Caco-2 (cell line): Measurements from ENCODE around the gene SPART. TPM values are rescaled to one million over a fixed set of nuclear protein-coding genes. Genes with fewer than 3 reads are reported as not detected.

ENCODE experiments used
- BruUV-seq: library from RNA; stranded (reverse); fragments of 400-500 nt; replicated peaks from 2 replicates; lab custom pipeline; 2021; lab: Mats Ljungman, UMichigan
- CTCF ChIA-PET: fragments of 300-600 bp; sonication (Branson Sonifier 250); formaldehyde crosslinking; loops from one replicate; lab custom pipeline; 2022; ENCODE audit warnings: antibody characterized with exemption; lab: Charles Lee
- POLR2A ChIA-PET: fragments of 300-600 bp; sonication (Branson Sonifier 250); formaldehyde crosslinking; loops from one replicate; lab custom pipeline; 2022; ENCODE audit warnings: antibody characterized with exemption; lab: Charles Lee
- DNase-seq, 2 experiments: peaks; one replicate each; pipeline versions ENCODE4 v3.0.0 to v3.0.0-alpha.2; 2020 to 2022
- H3K27me3 ChIP-seq: replicated peaks from 2 replicates; pipeline ENCODE4 v1.6.0; 2011; ENCODE audit warnings: low read length; ENCODE audit not compliant: control insufficient read depth, insufficient read depth
- H3K36me3 ChIP-seq: 2 replicates; pipeline ENCODE4 v1.5.1; 2011; ENCODE audit warnings: low read length; ENCODE audit not compliant: control insufficient read depth, insufficient read depth
- H3K4me1 ChIP-seq: fragments of 250-450 bp; sonication (Bioruptor Pico); 2 replicates; pipeline ENCODE4 v1.5.1; 2020; ENCODE audit warnings: mild to moderate bottlenecking
- H3K4me3 ChIP-seq: 2 replicates; pipeline ENCODE4 v1.5.1; 2011; ENCODE audit warnings: low read depth, mild to moderate bottlenecking, control low read depth, low read length
- H3K9me3 ChIP-seq: fragments of 250-450 bp; sonication (Bioruptor Pico); 2 replicates; pipeline ENCODE4 v1.5.1; 2020; ENCODE audit warnings: mild to moderate bottlenecking, moderate library complexity
- H3K27ac Mint-ChIP-seq: one replicate; pipeline ENCODE4 v1.8.0; 2022; ENCODE audit warnings: mixed read lengths; ENCODE audit not compliant: unreplicated experiment
- H3K27me3 Mint-ChIP-seq: one replicate; pipeline ENCODE4 v1.8.0; 2022; ENCODE audit warnings: mixed read lengths; ENCODE audit not compliant: insufficient read depth, unreplicated experiment
- H3K36me3 Mint-ChIP-seq: one replicate; pipeline ENCODE4 v1.8.0; 2022; ENCODE audit warnings: mild to moderate bottlenecking, mixed read lengths; ENCODE audit not compliant: insufficient read depth, unreplicated experiment
- H3K4me1 Mint-ChIP-seq: one replicate; pipeline ENCODE4 v1.8.0; 2022; ENCODE audit warnings: low read depth, mixed read lengths; ENCODE audit not compliant: unreplicated experiment
- H3K4me3 Mint-ChIP-seq: one replicate; pipeline ENCODE4 v1.8.0; 2022; ENCODE audit warnings: mild to moderate bottlenecking, moderate library complexity, mixed read lengths; ENCODE audit not compliant: unreplicated experiment
- H3K9me3 Mint-ChIP-seq: one replicate; pipeline ENCODE4 v1.8.0; 2022; ENCODE audit warnings: mixed read lengths; ENCODE audit not compliant: unreplicated experiment
- CTCF ChIP-seq, 2 experiments: fragments of 200-600 bp in 1 of 2; IDR thresholded peaks; 1 replicate in 1 of 2; 2 replicates in 1 of 2; pipeline versions ENCODE4 v1.5.1 to v1.8.0; 2011 to 2022; ENCODE audit warnings: antibody characterized with exemption in 1 of 2, control low read depth in 1 of 2, inconsistent platforms in 1 of 2, low read depth in 1 of 2, low read length in 1 of 2, mild to moderate bottlenecking in 1 of 2, moderate library complexity in 1 of 2; ENCODE audit not compliant: insufficient read depth in 1 of 2, severe bottlenecking in 1 of 2, unreplicated experiment in 1 of 2
- intact Hi-C: fragments of 100-400 bp; cut with micrococcal nuclease; formaldehyde crosslinking; loops from one replicate; pipeline ENCODE4 v1.10.0; 2022; ENCODE audit not compliant: unreplicated experiment
- total RNA-seq: library from RNA; stranded (reverse); gene quantifications from 2 replicates; pipeline ENCODE4 v1.2.3, GENCODE V29; 2022

Gene SPART
- total RNA-seq, 1 experiment from 2014 or later = not detected

- CTCF ChIA-PET = no interaction called here
- POLR2A ChIA-PET = no interaction called here
- H3K4me1 ChIP-seq = no peaks in the 10 kb centered on the region
Observed at GRCh38 chr13:36362914-36363313, 16.7 kb upstream of the SPART start.

GRCh38 chr13:36362251-36362650, 16.1 kb upstream of the SPART start:
- no peak overlapping the region for H3K4me3 Mint-ChIP-seq
- Histone ChIP-seq H3K9me3 (no peaks in the 10 kb centered on the region), H3K27me3 (no peaks in the 10 kb centered on the region), H3K36me3 (no peaks in the 10 kb centered on the region), H3K4me1 (no peaks in the 10 kb centered on the region), H3K4me3 (no peak overlapping the region)
- no peak for TF ChIP-seq CTCF (IDR thresholded peaks at IDR 0.05; ENCODE audit: insufficient read depth in 1 of 2, low read depth in 1 of 2, low read length in 1 of 2, severe bottlenecking in 1 of 2, unreplicated experiment in 1 of 2)
- intact Hi-C loops = no loop called here
- ChIA-PET POLR2A (no interaction called here), CTCF (no interaction called here)
- H3K27ac Mint-ChIP-seq = no peak overlapping the region
- BruUV-seq = no TSS peak
- no peaks in the 10 kb centered on the region for H3K36me3 Mint-ChIP-seq
- H3K27me3 Mint-ChIP-seq = no peaks in the 10 kb centered on the region
- no peaks in the 10 kb centered on the region for H3K4me1 Mint-ChIP-seq
- no peak for DNase-seq
- H3K9me3 Mint-ChIP-seq = no peaks in the 10 kb centered on the region

More at GRCh38 chr13:36362914-36363313, 16.7 kb upstream of the SPART start:
- Mint-ChIP-seq H3K4me1 (no peaks in the 10 kb centered on the region), H3K9me3 (no peaks in the 10 kb centered on the region), H3K27me3 (no peaks in the 10 kb centered on the region), H3K4me3 (no peak overlapping the region), H3K36me3 (no peaks in the 10 kb centered on the region), H3K27ac (no peak overlapping the region)
- BruUV-seq = no TSS peak
- Histone ChIP-seq H3K4me3 (no peak overlapping the region), H3K36me3 (no peaks in the 10 kb centered on the region), H3K27me3 (no peaks in the 10 kb centered on the region), H3K9me3 (no peaks in the 10 kb centered on the region)
- no peak for DNase-seq
- TF ChIP-seq CTCF (IDR thresholded peaks at IDR 0.05; ENCODE audit: insufficient read depth in 1 of 2, low read depth in 1 of 2, low read length in 1 of 2, severe bottlenecking in 1 of 2, unreplicated experiment in 1 of 2) = no peak
- intact Hi-C loops = no loop called here

- H3K9me3 Mint-ChIP-seq = no peaks in the 10 kb centered on the region
- H3K4me3 Mint-ChIP-seq = no peak overlapping the region
- no peak for DNase-seq
- H3K9me3 ChIP-seq = no peaks in the 10 kb centered on the region
- no peaks in the 10 kb centered on the region for H3K27me3 ChIP-seq
- no peaks in the 10 kb centered on the region for H3K36me3 ChIP-seq
- H3K27ac Mint-ChIP-seq = no peak overlapping the region
- ChIA-PET POLR2A (no interaction called here), CTCF (no interaction called here)
- no peaks in the 10 kb centered on the region for H3K4me1 Mint-ChIP-seq
- intact Hi-C loops = no loop called here
- H3K4me3 ChIP-seq = no peak overlapping the region
- TF ChIP-seq CTCF (IDR thresholded peaks at IDR 0.05; ENCODE audit: insufficient read depth in 1 of 2, low read depth in 1 of 2, low read length in 1 of 2, severe bottlenecking in 1 of 2, unreplicated experiment in 1 of 2) = no peak
- no peaks in the 10 kb centered on the region; the same call in 1 of the 2 replicates for H3K4me1 ChIP-seq
- no TSS peak for BruUV-seq
- no peaks in the 10 kb centered on the region for H3K27me3 Mint-ChIP-seq
- no peaks in the 10 kb centered on the region for H3K36me3 Mint-ChIP-seq
Observed at GRCh38 chr13:36360903-36361302, 14.7 kb upstream of the SPART start.
